Panc1 (cell line): ENCODE results near the gene VEGFD. TPM values are rescaled to one million over a fixed set of nuclear protein-coding genes. Genes with fewer than 3 reads are reported as not detected.

Source experiments
- ATAC-seq: fragments of 200-7000 bp; cut with Tn5 transposase; 2 replicates; pipeline ENCODE4 v1.9.1; 2020; ENCODE audit warnings: mild to moderate bottlenecking, moderate library complexity
- BruUV-seq: library from RNA; stranded (reverse); fragments of 400-500 nt; replicated peaks from 2 replicates; lab custom pipeline; 2021; lab: Mats Ljungman, UMichigan
- CTCF ChIA-PET: fragments of 300-600 bp; sonication (Branson Sonifier 250); formaldehyde crosslinking; loops from one replicate; lab custom pipeline; 2022; ENCODE audit warnings: antibody characterized with exemption; lab: Charles Lee
- POLR2A ChIA-PET: fragments of 300-600 bp; sonication (Branson Sonifier 250); formaldehyde crosslinking; loops from one replicate; lab custom pipeline; 2022; ENCODE audit warnings: antibody characterized with exemption; lab: Charles Lee
- DNase-seq: peaks from one replicate; pipeline ENCODE4 v3.0.0-alpha.2; 2010; ENCODE audit warnings: low read depth, low spot score
- H3K27ac ChIP-seq: 2 replicates; pipeline ENCODE4 v1.5.1; 2011; ENCODE audit warnings: mild to moderate bottlenecking, low read length, inconsistent platforms
- H3K27me3 ChIP-seq: fragments of 200-500 bp; sonication (Bioruptor generic); 2 replicates; pipeline ENCODE4 v1.6.0; 2014; ENCODE audit warnings: low read length, inconsistent platforms; ENCODE audit not compliant: control insufficient read depth, insufficient read depth
- H3K36me3 ChIP-seq: fragments of 200-500 bp; sonication (Bioruptor generic); 2 replicates; pipeline ENCODE4 v1.5.1; 2014; ENCODE audit warnings: inconsistent platforms, mild to moderate bottlenecking, low read length, moderate library complexity; ENCODE audit not compliant: control insufficient read depth, insufficient read depth
- H3K4me1 ChIP-seq: 2 replicates; pipeline ENCODE4 v1.5.1; 2011; ENCODE audit warnings: inconsistent platforms, mild to moderate bottlenecking, low read length, moderate library complexity; ENCODE audit not compliant: control insufficient read depth, insufficient read depth
- H3K4me3 ChIP-seq, 2 experiments: 2 replicates each; pipeline ENCODE4 v1.5.1; 2011 to 2012; ENCODE audit warnings: low read depth in 2 of 2, low read length in 2 of 2, mild to moderate bottlenecking in 2 of 2, inconsistent platforms in 1 of 2, moderate library complexity in 1 of 2
- H3K9me3 ChIP-seq: fragments of 200-500 bp; sonication (Bioruptor generic); 2 replicates; pipeline ENCODE4 v1.5.1; 2014; ENCODE audit warnings: low read depth, mild to moderate bottlenecking, inconsistent platforms, low read length, moderate library complexity; ENCODE audit not compliant: control insufficient read depth, insufficient read depth
- CTCF ChIP-seq: fragments of 450-650 bp; IDR thresholded peaks from 2 replicates; pipeline ENCODE4 v1.5.1; 2017; ENCODE audit warnings: mild to moderate bottlenecking
- POLR2AphosphoS5 ChIP-seq: IDR thresholded peaks from 2 replicates; pipeline ENCODE4 v1.6.1; 2012; ENCODE audit warnings: mild to moderate bottlenecking, low read depth, low read length, moderate library complexity
- REST ChIP-seq, 2 experiments: IDR thresholded peaks; 2 replicates each; pipeline ENCODE4 v1.6.1; 2011 to 2012; ENCODE audit warnings: low read depth in 2 of 2, control low read depth in 1 of 2, low read length in 1 of 2, mild to moderate bottlenecking in 1 of 2, moderate library complexity in 1 of 2; ENCODE audit not compliant: insufficient read depth in 1 of 2
- SIN3A ChIP-seq: IDR thresholded peaks from 2 replicates; pipeline ENCODE4 v1.6.1; 2012; ENCODE audit warnings: low read depth, mild to moderate bottlenecking, low read length, moderate library complexity, borderline replicate concordance; ENCODE audit not compliant: insufficient read depth
- TCF7L2 ChIP-seq: IDR thresholded peaks from 2 replicates; pipeline ENCODE4 v1.6.1; 2011; ENCODE audit warnings: mild to moderate bottlenecking, low read depth, low read length, inconsistent platforms
- in situ Hi-C: cut with HindIII; loops from 2 replicates; pipeline ENCODE4 v1.10.0; 2016; ENCODE audit warnings: low sequenced_read_pairs, low pct_unique_long_range_greater_than_20kb
- intact Hi-C: fragments of 100-400 bp; cut with micrococcal nuclease; formaldehyde crosslinking; loops from one replicate; pipeline ENCODE4 v1.10.0; 2022; ENCODE audit not compliant: unreplicated experiment
- total RNA-seq: library from RNA; stranded (reverse); gene quantifications from one replicate; pipeline ENCODE4 v1.2.1, GENCODE V29; 2021; ENCODE audit not compliant: unreplicated experiment

Gene VEGFD
- total RNA-seq, 1 experiment from 2014 or later = not detected

- no peak overlapping the region for H3K27ac ChIP-seq
- BruUV-seq = no TSS peak
- no peak for DNase-seq
- CTCF ChIA-PET = no interaction called here
- POLR2A ChIA-PET = no interaction called here
- no peaks in the 10 kb centered on the region for H3K36me3 ChIP-seq
- TF ChIP-seq TCF7L2 = no peak
- TF ChIP-seq REST (IDR thresholded peaks at IDR 0.05; ENCODE audit: insufficient read depth in 1 of 2, low read depth in 2 of 2, low read length in 1 of 2) = no peak
- TF ChIP-seq POLR2AphosphoS5 = no peak
- TF ChIP-seq SIN3A = no peak
- no peak for TF ChIP-seq CTCF
- H3K4me3 ChIP-seq = no peak overlapping the region
- H3K4me1 ChIP-seq = no peaks in the 10 kb centered on the region
- no peak for ATAC-seq
- intact Hi-C loops = no loop called here
- in situ Hi-C loops = no loop called here
- no peaks in the 10 kb centered on the region for H3K9me3 ChIP-seq
- H3K27me3 ChIP-seq = no peaks in the 10 kb centered on the region
These were observed 33.8 kb downstream of the VEGFD start for GRCh38 chrX:15350329-15350996.

DNA sequence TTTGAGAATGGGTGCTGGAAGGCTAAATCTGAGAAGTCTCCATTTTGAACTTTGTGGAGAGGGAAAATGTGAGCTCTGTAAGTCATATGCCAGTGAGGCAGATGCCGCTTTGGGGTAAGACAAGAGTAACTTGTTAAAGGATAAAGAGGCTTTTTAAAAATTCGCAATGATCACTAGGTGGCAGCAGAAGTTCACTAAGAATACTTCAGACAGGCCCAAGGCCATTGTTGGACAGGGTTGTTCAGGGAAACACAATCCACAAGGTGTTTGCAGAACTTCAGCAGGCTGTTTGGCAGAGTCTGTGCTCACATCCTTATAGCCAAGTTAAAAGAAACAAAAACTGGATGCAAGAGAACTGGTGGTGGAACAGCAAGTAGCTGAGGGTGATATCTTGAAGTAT lies 35.2 kb downstream of the VEGFD start:
- in situ Hi-C loops (no loop called here), intact Hi-C loops (loop anchor here (2.0 to 10.0 kb wide), 2 partner anchors 120 to 216 kb away; no protein-coding TSS in a partner anchor)
- H3K4me1 ChIP-seq = no peaks in the 10 kb centered on the region
- no TSS peak for BruUV-seq
- DNase-seq (peak; percentile 13), ATAC-seq (peak; percentile 70; the same call in 1 of the 2 replicates)
- no peak for TF ChIP-seq TCF7L2
- TF ChIP-seq CTCF = peak; percentile 65
- TF ChIP-seq SIN3A = no peak
- H3K9me3 ChIP-seq = no peaks in the 10 kb centered on the region
- no peak overlapping the region for H3K4me3 ChIP-seq
- H3K27ac ChIP-seq = no peak overlapping the region
- ChIA-PET CTCF (no interaction called here), POLR2A (no interaction called here)
- H3K36me3 ChIP-seq = no peaks in the 10 kb centered on the region
- no peaks in the 10 kb centered on the region for H3K27me3 ChIP-seq
